H1 (cell line): Measurements from ENCODE around the gene GPR31. TPM values are rescaled to one million over a fixed set of nuclear protein-coding genes. Genes with fewer than 3 reads are reported as not detected.
A peak's percentile ranks its signal among the peaks of the same experiment; 100 is the strongest.

Experiments used
- CTCF ChIA-PET: fragments of 300-600 bp; sonication (Branson Sonifier 250); formaldehyde crosslinking; loops from one replicate; lab custom pipeline; 2021; ENCODE audit not compliant: partially characterized antibody; lab: Charles Lee
- POLR2A ChIA-PET: fragments of 300-600 bp; sonication (Branson Sonifier 250); formaldehyde crosslinking; loops from one replicate; lab custom pipeline; 2021; ENCODE audit warnings: inconsistent platforms; ENCODE audit not compliant: partially characterized antibody; lab: Charles Lee
- DNase-seq, 2 experiments: peaks; one replicate each; pipeline versions ENCODE4 v3.0.0 to v3.0.0-alpha.2; 2010 to 2022; ENCODE audit warnings: low spot score in 2 of 2, low read depth in 1 of 2, mixed read lengths in 1 of 2
- FAIRE-seq: peaks from 2 replicates; lab custom pipeline; 2011; peaks lifted over from hg19 to GRCh38; lab: Jason Lieb, UNC
- H2AFZ ChIP-seq: 2 replicates; pipeline ENCODE4 v1.8.1; 2012; ENCODE audit warnings: low read length, inconsistent platforms
- H2AK5ac ChIP-seq: 2 replicates; pipeline ENCODE4 v1.6.1; 2013; ENCODE audit warnings: low read depth, low read length
- H2BK120ac ChIP-seq: replicated peaks from 2 replicates; pipeline ENCODE3; 2013; ENCODE audit warnings: low read depth, low read length, inconsistent platforms
- H2BK12ac ChIP-seq: 2 replicates; pipeline ENCODE4 v1.6.1; 2013; ENCODE audit warnings: low read depth, low read length
- H2BK15ac ChIP-seq: 2 replicates; pipeline ENCODE4 v1.6.1; 2013; ENCODE audit warnings: low read length
- H2BK20ac ChIP-seq: 2 replicates; pipeline ENCODE4 v1.6.1; 2013; ENCODE audit warnings: low read length
- H2BK5ac ChIP-seq: 2 replicates; pipeline ENCODE4 v1.6.1; 2013; ENCODE audit warnings: low read depth, low read length
- H3K14ac ChIP-seq: 2 replicates; pipeline ENCODE4 v1.6.1; 2013; ENCODE audit warnings: inconsistent platforms; ENCODE audit not compliant: insufficient read length
- H3K18ac ChIP-seq: 2 replicates; pipeline ENCODE4 v1.6.1; 2013; ENCODE audit warnings: low read length; ENCODE audit errors: extremely low read depth
- H3K23ac ChIP-seq: 2 replicates; pipeline ENCODE4 v1.6.1; 2013; ENCODE audit warnings: inconsistent platforms; ENCODE audit not compliant: insufficient read length
- H3K23me2 ChIP-seq: 2 replicates; pipeline ENCODE4 v1.6.1; 2013; ENCODE audit warnings: low read depth, low read length
- H3K27ac ChIP-seq: 2 replicates; pipeline ENCODE4 v1.6.1; 2011; ENCODE audit warnings: low read depth, low read length, inconsistent platforms
- H3K27me3 ChIP-seq, 4 experiments: replicated peaks in 1 of 4; 1 replicate in 1 of 4; 2 replicates in 3 of 4; pipeline versions ENCODE4 v1.6.1 to v1.8.1; 2011 to 2013; ENCODE audit warnings: low read length in 3 of 4, mild to moderate bottlenecking in 3 of 4, inconsistent platforms in 2 of 4, mixed read lengths in 2 of 4, moderate library complexity in 1 of 4; ENCODE audit not compliant: control insufficient read depth in 3 of 4, insufficient read depth in 3 of 4; ENCODE audit errors: extremely low read depth in 1 of 4
- H3K36me3 ChIP-seq, 4 experiments: 2 replicates each; pipeline versions ENCODE4 v1.6.1 to v1.8.1; 2011 to 2013; ENCODE audit warnings: mild to moderate bottlenecking in 4 of 4, low read length in 3 of 4, moderate library complexity in 2 of 4, control low read depth in 1 of 4, inconsistent platforms in 1 of 4; ENCODE audit not compliant: insufficient read depth in 4 of 4, control insufficient read depth in 2 of 4
- H3K4ac ChIP-seq: replicated peaks from 2 replicates; pipeline ENCODE3; 2013; ENCODE audit warnings: low read length, low read depth, mixed read lengths, inconsistent platforms; ENCODE audit not compliant: insufficient read length
- H3K4me1 ChIP-seq, 4 experiments: replicated peaks in 1 of 4; 1 replicate in 1 of 4; 2 replicates in 3 of 4; pipeline versions ENCODE4 v1.6.1 to v1.8.1; 2011 to 2013; ENCODE audit warnings: low read length in 3 of 4, inconsistent platforms in 2 of 4, mixed read lengths in 1 of 4; ENCODE audit not compliant: insufficient read depth in 4 of 4, control insufficient read depth in 3 of 4
- H3K4me2 ChIP-seq, 2 experiments: 2 replicates each; pipeline versions ENCODE4 v1.6.1 to v1.8.1; 2011 to 2013; ENCODE audit warnings: low read depth in 2 of 2, low read length in 2 of 2, control low read depth in 1 of 2, inconsistent platforms in 1 of 2, mild to moderate bottlenecking in 1 of 2; ENCODE audit not compliant: insufficient read depth in 1 of 2
- H3K4me3 ChIP-seq, 4 experiments: fragments of 200-600, 300-600 bp in 1 of 4; sonication (generic), shearing (Covaris generic), sonication (Bioruptor Twin) in 1 of 4; 2 replicates each; pipeline versions ENCODE4 v1.5.1 to v1.8.1; 2011 to 2016; ENCODE audit warnings: low read length in 4 of 4, low read depth in 3 of 4, control low read depth in 2 of 4, inconsistent platforms in 2 of 4, mild to moderate bottlenecking in 2 of 4, mixed read lengths in 1 of 4, moderate library complexity in 1 of 4; ENCODE audit not compliant: insufficient read depth in 2 of 4; ENCODE audit errors: extremely low read depth in 1 of 4
- H3K56ac ChIP-seq: replicated peaks from 2 replicates; pipeline ENCODE3; 2013; ENCODE audit warnings: low read depth, mild to moderate bottlenecking, mixed read lengths, low read length, inconsistent platforms; ENCODE audit not compliant: insufficient read length
- H3K79me1 ChIP-seq: 2 replicates; pipeline ENCODE4 v1.6.1; 2013; ENCODE audit warnings: low read depth, low read length, control low read depth
- H3K79me2 ChIP-seq, 2 experiments: 2 replicates each; pipeline versions ENCODE4 v1.6.1 to v1.8.1; 2012 to 2013; ENCODE audit warnings: low read length in 2 of 2, mild to moderate bottlenecking in 2 of 2, inconsistent platforms in 1 of 2; ENCODE audit not compliant: insufficient read depth in 2 of 2, control insufficient read depth in 1 of 2
- H3K9ac ChIP-seq, 4 experiments: replicated peaks in 1 of 4; 1 replicate in 1 of 4; 2 replicates in 3 of 4; pipeline versions ENCODE4 v1.6.1 to v1.8.1; 2011 to 2013; ENCODE audit warnings: low read depth in 3 of 4, low read length in 3 of 4, control low read depth in 2 of 4, mild to moderate bottlenecking in 2 of 4, moderate library complexity in 2 of 4, inconsistent platforms in 1 of 4; ENCODE audit errors: extremely low read depth in 1 of 4
- H3K9me3 ChIP-seq, 2 experiments: 2 replicates each; pipeline versions ENCODE4 v1.6.1 to v1.8.1; 2012 to 2013; ENCODE audit warnings: mild to moderate bottlenecking in 2 of 2, moderate library complexity in 2 of 2, control low read depth in 1 of 2, inconsistent platforms in 1 of 2, low read depth in 1 of 2, low read length in 1 of 2, mixed read lengths in 1 of 2; ENCODE audit not compliant: insufficient read depth in 2 of 2
- H4K20me1 ChIP-seq, 2 experiments: replicated peaks in 1 of 2; 2 replicates each; pipeline versions ENCODE3 to v1.8.1; 2011 to 2013; ENCODE audit warnings: inconsistent platforms in 2 of 2, low read length in 2 of 2, mild to moderate bottlenecking in 1 of 2; ENCODE audit not compliant: insufficient read depth in 2 of 2, control insufficient read depth in 1 of 2
- H4K5ac ChIP-seq: 2 replicates; pipeline ENCODE4 v1.6.1; 2013; ENCODE audit warnings: low read length, low read depth, mixed read lengths, inconsistent platforms; ENCODE audit not compliant: insufficient read length
- H4K8ac ChIP-seq: 2 replicates; pipeline ENCODE4 v1.8.0; 2013; ENCODE audit warnings: mild to moderate bottlenecking, moderate library complexity, low read length, inconsistent platforms; ENCODE audit not compliant: insufficient read depth; ENCODE audit errors: extremely low read depth
- H4K91ac ChIP-seq: replicated peaks from 2 replicates; pipeline ENCODE3; 2013; ENCODE audit warnings: low read length, mixed read lengths, inconsistent platforms; ENCODE audit not compliant: insufficient read length
- BCL11A ChIP-seq, 2 experiments: IDR thresholded peaks; one replicate each; pipeline ENCODE4 v1.6.1; 2011; ENCODE audit warnings: low read depth in 2 of 2, low read length in 2 of 2, mild to moderate bottlenecking in 2 of 2
- CBX5 ChIP-seq: fragments of 300-800, 300-1000 bp; sonication (generic); IDR thresholded peaks from 2 replicates; pipeline ENCODE4 v1.7.1; 2016; ENCODE audit warnings: antibody characterized with exemption, low read length, low read depth
- CBX8 ChIP-seq: fragments of 300-800, 300-1000 bp; sonication (generic); IDR thresholded peaks from 2 replicates; pipeline ENCODE4 v1.7.1; 2016; ENCODE audit warnings: low read depth, low read length, borderline replicate concordance
- FOSL1 ChIP-seq: IDR thresholded peaks from 2 replicates; pipeline ENCODE4 v1.6.1; 2011; ENCODE audit warnings: mild to moderate bottlenecking, low read depth, low read length, moderate library complexity; ENCODE audit not compliant: insufficient read depth
- KDM1A ChIP-seq: fragments of 200-600, 300-600 bp; sonication (generic); IDR thresholded peaks from 2 replicates; pipeline ENCODE4 v1.7.1; 2016; ENCODE audit warnings: mild to moderate bottlenecking, low read length, borderline replicate concordance
- KDM5A ChIP-seq: fragments of 200-600 bp; IDR thresholded peaks from 2 replicates; pipeline ENCODE4 v1.7.1; 2012; ENCODE audit warnings: mild to moderate bottlenecking, low read length, inconsistent platforms, mixed read lengths
- NANOG ChIP-seq: IDR thresholded peaks from 2 replicates; pipeline ENCODE4 v1.6.1; 2011; ENCODE audit warnings: low read length, low read depth, mild to moderate bottlenecking, inconsistent platforms; ENCODE audit not compliant: insufficient read depth, poor library complexity, severe bottlenecking
- NRF1 ChIP-seq: IDR thresholded peaks from 2 replicates; pipeline ENCODE4 v1.6.1; 2011; ENCODE audit warnings: mild to moderate bottlenecking, low read depth, low read length, improper control_type of control experiment
- PHF8 ChIP-seq: fragments of 200-600 bp; sonication (generic); conservative IDR thresholded peaks from 2 replicates; pipeline ENCODE4 v1.7.1; 2012; ENCODE audit warnings: low read depth, mild to moderate bottlenecking, inconsistent platforms, low read length, moderate library complexity
- RAD21 ChIP-seq, 2 experiments: IDR thresholded peaks in 1 of 2; conservative IDR thresholded peaks in 1 of 2; 2 replicates each; pipeline ENCODE4 v1.6.1; 2011; ENCODE audit warnings: low read depth in 2 of 2, low read length in 2 of 2, improper control_type of control experiment in 1 of 2, inconsistent platforms in 1 of 2, mild to moderate bottlenecking in 1 of 2, moderate library complexity in 1 of 2
- RNF2 ChIP-seq: fragments of 200-900, 300-1000 bp; sonication (generic); IDR thresholded peaks from 2 replicates; pipeline ENCODE4 v1.7.1; 2016; ENCODE audit warnings: borderline replicate concordance, low read depth, mild to moderate bottlenecking, antibody characterized with exemption, low read length; ENCODE audit not compliant: poor library complexity, severe bottlenecking; ENCODE audit errors: missing control alignments
- SUZ12 ChIP-seq: fragments of 200-600 bp; sonication (generic); IDR thresholded peaks from 2 replicates; pipeline ENCODE4 v1.6.1; 2012; ENCODE audit warnings: mild to moderate bottlenecking, inconsistent platforms, low read length, moderate library complexity, mixed read lengths
- TAF7 ChIP-seq: optimal IDR thresholded peaks from 2 replicates; pipeline ENCODE3; 2011; ENCODE audit warnings: low read depth, mild to moderate bottlenecking, inconsistent platforms, low read length, moderate library complexity, borderline replicate concordance
- WGBS, 2 experiments: shearing (Covaris generic) in 1 of 2; methylation state at CpG; one replicate each; pipeline versions ENCODE4 v1.1.6 to v1.1.7; 2013 to 2015; ENCODE audit warnings: low lambda C conversion rate in 2 of 2, mixed read lengths in 2 of 2, inconsistent platforms in 1 of 2, low coverage in 1 of 2, missing lambda C conversion rate in 1 of 2; ENCODE audit not compliant: insufficient replicate concordance in 2 of 2, insufficient coverage in 1 of 2, insufficient read length in 1 of 2; ENCODE audit errors: extremely low coverage in 1 of 2, missing lambda C conversion rate in 1 of 2; 5-methylcytosine and 5-hydroxymethylcytosine counted together
- polyA plus RNA-seq, 7 experiments: library from polyadenylated mRNA; depleted of rRNA in 3 of 7; stranded (reverse) in 5 of 7; unstranded in 2 of 7; fragments of >200 nt in 5 of 7; fragments of 200-250 nt in 2 of 7; gene quantifications; 1 replicate in 5 of 7; 2 replicates in 1 of 7; 4 replicates in 1 of 7; pipeline versions ENCODE4 v1.2.1 to v1.2.3, GENCODE V29; 2011 to 2013; ENCODE audit warnings: missing spikeins in 2 of 7, mixed read lengths in 2 of 7
- total RNA-seq: library from RNA; stranded (reverse); fragmentation: NEBNext Ultra II Directional; extraction: Animal tissue kit (Norgen Biotek cat#: 25700); gene quantifications from 2 replicates; pipeline ENCODE4 v1.2.1, GENCODE V29; 2021

GPR31 gene
- total and polyA plus RNA-seq, 2 of the 8 experiments (the other 6 are each of a cell fraction or from before 2014, with no cell fraction given), result not detected

- Histone ChIP-seq H3K79me1 (no peaks in the 10 kb centered on the region), H3K23ac (no peak overlapping the region), H2BK120ac (peak overlapping the region; percentile 40), H3K36me3 (no peaks in the 10 kb centered on the region), H3K79me2 (no peaks in the 10 kb centered on the region), H3K18ac (peak overlapping the region; percentile 33), H4K20me1 (no peaks in the 10 kb centered on the region), H3K56ac (no peak overlapping the region), H3K9ac (no peak overlapping the region), H4K91ac (no peak overlapping the region), H2BK20ac (peak overlapping the region; percentile 63), H2BK12ac (0 out of 2 replicates have a peak overlapping the region, but pooled peaks have one; percentile 75), H3K27me3 (peaks cover 0 to 3% (median 0%) of the 10 kb centered on the region in 4 experiments; a peak in 2 of 7 replicates), H2AFZ (no peak overlapping the region), H3K23me2 (0 out of 2 replicates have a peak, but pooled peaks cover 4% of the 10 kb centered on the region), H3K27ac (no peak overlapping the region), H4K8ac (no peak overlapping the region), H2AK5ac (no peak overlapping the region; the same call in 1 of the 2 replicates), H3K4me1 (peaks cover 8 to 23% (median 19%) of the 10 kb centered on the region in 4 experiments), H3K4me3 (no peak overlapping the region), H3K4ac (no peak overlapping the region), H2BK5ac (no peak overlapping the region), H2BK15ac (no peak overlapping the region), H3K14ac (no peak overlapping the region), H3K4me2 (no peak overlapping the region), H4K5ac (no peak overlapping the region), H3K9me3 (peaks cover 6 to 12% of the 10 kb centered on the region in 2 experiments; a peak in 3 of 4 replicates)
- FAIRE-seq, result peak; percentile 13
- DNase-seq, result no peak
- ChIA-PET CTCF (interaction anchor here (0.7 kb wide), 1 partner anchor 14 kb away, joined by 4 read pairs; no protein-coding TSS in a partner anchor), POLR2A (no interaction called here)
- 93% methylated on average over 5 of the region's 5 CpGs; no CpG with 5 or more reads in 1 of the 2 experiments for WGBS, 2 experiments
- TF ChIP-seq CBX8, result no peak
- no peak for TF ChIP-seq RNF2
- TF ChIP-seq FOSL1, result no peak
- TF ChIP-seq NANOG, result no peak
- no peak for TF ChIP-seq TAF7
- no peak for TF ChIP-seq SUZ12
- TF ChIP-seq NRF1, result no peak
- no peak for TF ChIP-seq KDM5A
- TF ChIP-seq RAD21 (IDR thresholded peaks at IDR 0.05 in 1 of 2, conservative IDR thresholded peaks at IDR 0.05 in 1 of 2; ENCODE audit: low read depth in 2 of 2, low read length in 2 of 2), result no peak
- no peak for TF ChIP-seq PHF8
- TF ChIP-seq KDM1A, result no peak
- TF ChIP-seq BCL11A (IDR thresholded peaks at IDR 0.05; ENCODE audit: low read depth in 2 of 2, low read length in 2 of 2), result no peak
- no peak for TF ChIP-seq CBX5
Measured at GRCh38 chr6:167148997-167149396, 8.8 kb downstream of the GPR31 start.
